ENCODE results near the gene PANX3.
"Not testable (repeated sequence)": the region's sequence is repeated elsewhere in the genome, so short reads cannot be mapped to it uniquely, and the experiment has no call there.

PANX3 gene, protein sequence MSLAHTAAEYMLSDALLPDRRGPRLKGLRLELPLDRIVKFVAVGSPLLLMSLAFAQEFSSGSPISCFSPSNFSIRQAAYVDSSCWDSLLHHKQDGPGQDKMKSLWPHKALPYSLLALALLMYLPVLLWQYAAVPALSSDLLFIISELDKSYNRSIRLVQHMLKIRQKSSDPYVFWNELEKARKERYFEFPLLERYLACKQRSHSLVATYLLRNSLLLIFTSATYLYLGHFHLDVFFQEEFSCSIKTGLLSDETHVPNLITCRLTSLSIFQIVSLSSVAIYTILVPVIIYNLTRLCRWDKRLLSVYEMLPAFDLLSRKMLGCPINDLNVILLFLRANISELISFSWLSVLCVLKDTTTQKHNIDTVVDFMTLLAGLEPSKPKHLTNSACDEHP

GRCh38 chr11:124611064-124611463 is at the start of gene PANX3:
TSS of gene PANX3 (plus strand) at chr11:124611428. CDS start at chr11:124611557, 129 bp downstream.
- peak; percentile 76 for DNase-seq

DNA sequence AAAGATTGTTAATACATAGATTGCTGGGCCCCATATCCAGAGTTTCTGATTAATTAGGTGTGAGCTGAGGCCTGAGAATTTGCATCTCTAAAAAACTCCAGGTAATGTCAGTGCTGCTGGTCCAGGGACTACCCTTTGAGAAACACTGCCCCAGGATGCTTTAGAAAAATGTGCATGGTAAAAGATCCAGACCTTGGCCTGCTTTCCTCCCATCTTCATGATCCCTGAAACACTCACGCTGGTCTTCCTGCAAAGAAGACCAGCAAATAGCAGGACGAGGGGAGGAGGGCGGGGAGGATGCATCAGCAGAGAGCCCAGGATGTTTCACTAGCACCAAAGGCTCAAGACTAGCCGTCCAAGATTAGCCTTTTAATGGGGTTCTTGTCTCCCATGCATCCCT is 41.5 kb upstream of the PANX3 start, which contains the start of gene OR8A1:
TSS of gene OR8A1 (plus strand) at position 301 of the 400 bp plus-strand sequence. CDS start 123 bp downstream, outside the sequence.
- no peak for DNase-seq

GRCh38 chr11:124570160-124570559 is 41.1 kb upstream of the PANX3 start:
- no peak for DNase-seq

DNA sequence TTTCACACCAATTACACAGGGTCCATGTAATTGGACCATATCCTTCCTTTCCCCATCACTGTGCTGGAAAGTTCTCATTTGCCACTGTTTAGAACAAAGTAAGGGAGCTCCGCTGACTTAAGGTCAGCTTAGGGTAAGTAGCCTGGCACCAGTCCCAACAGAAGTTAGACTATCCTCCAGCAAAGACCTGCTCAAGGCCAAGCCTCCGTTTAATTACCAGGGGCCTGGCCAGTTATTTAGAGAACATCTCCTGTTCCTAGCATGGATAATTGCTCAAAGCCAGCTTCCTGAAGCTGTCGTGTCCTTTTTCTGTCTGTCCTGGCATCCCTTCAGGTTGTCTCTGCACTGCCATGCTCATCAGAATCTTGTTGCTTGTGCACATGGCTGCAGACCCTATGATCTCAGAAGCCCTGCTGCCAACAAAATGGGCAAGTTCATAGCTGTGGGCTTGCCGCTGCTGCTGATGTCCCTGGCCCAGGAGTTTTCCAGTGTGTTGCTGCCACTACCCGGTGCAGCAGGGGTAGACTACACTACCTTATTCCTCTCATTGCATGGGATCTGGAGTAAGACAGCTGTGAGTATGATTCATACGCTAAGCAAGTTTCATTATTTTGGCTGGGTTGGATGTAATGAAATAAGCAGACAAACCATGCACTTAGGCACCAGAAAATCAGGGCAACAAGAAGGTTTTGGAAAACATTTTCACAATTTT is 33.4 kb upstream of the PANX3 start:
- DNase-seq, result no peak

DNA sequence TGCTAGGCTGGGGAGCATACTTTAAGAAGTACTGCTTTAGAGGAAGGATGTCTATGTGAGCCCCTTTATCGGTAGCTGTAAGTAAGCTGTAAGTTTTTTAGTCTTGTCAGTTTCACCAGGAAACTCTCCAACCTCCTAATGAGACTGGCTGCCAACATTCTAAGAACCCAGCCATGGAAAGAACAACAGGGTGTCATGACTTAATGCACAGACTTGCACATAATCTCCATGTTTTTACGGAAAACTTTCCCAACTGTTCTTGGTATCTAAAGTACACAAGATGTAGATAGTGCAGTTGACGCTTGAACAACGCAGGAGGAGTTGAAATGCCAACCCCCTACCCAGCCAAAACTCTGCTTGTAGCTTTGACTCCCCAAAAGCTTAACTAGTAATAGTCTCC is 32.5 kb upstream of the PANX3 start:
- DNase-seq, result no peak

GRCh38 chr11:124581817-124582216 is 29.4 kb upstream of the PANX3 start:
- DNase-seq, result no peak

DNA sequence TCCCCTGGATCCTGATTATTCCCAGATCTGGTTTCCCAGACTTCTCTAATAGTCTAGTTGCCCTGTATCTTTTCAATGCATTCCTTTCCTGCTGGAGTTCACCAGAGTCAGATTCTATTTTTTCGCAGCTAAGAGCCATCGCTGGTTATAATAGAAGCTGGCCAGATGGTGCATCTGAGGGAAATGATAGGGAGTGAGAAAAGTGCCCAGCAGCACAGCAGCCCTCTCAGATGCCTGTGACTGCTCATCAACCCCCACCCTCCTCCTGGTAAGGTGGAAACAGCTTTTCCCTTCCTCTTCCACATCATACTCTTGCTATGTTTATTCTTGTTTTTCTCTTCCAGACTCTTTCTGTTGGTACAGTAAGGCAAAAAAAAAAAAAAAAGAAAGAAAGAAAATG is 28.7 kb upstream of the PANX3 start:
- no peak for DNase-seq

DNA sequence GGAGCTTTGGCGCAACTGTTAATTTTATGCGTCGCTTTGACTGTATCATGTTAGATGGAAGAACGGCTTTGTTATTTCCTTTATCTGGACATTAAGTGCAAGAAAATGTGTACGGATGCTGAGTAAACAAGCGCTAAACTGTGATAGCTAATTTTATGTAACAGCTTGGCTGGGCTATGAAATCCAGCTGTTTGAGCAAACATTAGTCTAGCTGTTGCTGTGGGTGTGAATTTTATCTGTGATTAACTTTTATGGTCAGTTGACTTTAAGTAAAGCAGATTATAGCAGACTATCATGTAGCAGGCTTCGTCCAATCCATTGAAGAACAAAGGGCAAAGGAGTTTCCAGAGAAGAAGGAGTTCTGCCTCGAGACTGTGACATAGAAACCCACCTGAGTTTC is 27.4 kb upstream of the PANX3 start:
- DNase-seq, result no peak

GRCh38 chr11:124584681-124585372 is 26.4 kb upstream of the PANX3 start:
- no peak for DNase-seq

GRCh38 chr11:124586238-124586860 is 24.9 kb upstream of the PANX3 start:
- peak; percentile 62 for DNase-seq

- DNase-seq, result no peak
Measured at GRCh38 chr11:124591430-124591829, 19.8 kb upstream of the PANX3 start.

DNA sequence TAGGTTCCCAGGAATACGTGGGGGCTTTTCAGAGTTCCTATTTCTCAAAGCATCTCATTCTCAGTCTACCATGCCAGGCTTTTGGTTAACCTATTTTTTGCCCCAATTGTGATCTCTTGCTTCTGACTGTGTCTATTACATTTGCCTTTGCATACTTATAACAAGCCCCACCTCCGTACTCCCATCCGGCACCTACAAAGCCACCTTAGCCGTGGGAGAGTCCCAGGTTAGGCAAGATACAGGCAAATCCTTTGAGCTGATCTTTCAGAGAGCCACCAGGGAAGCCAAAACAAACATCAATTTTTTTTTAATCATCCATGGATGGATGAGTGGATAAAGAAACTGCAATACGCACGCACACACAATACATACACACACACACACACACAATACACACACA is 18.6 kb upstream of the PANX3 start:
- DNase-seq, result no peak

- no peak for DNase-seq
Measured at GRCh38 chr11:124595302-124595701, 15.9 kb upstream of the PANX3 start.

DNA sequence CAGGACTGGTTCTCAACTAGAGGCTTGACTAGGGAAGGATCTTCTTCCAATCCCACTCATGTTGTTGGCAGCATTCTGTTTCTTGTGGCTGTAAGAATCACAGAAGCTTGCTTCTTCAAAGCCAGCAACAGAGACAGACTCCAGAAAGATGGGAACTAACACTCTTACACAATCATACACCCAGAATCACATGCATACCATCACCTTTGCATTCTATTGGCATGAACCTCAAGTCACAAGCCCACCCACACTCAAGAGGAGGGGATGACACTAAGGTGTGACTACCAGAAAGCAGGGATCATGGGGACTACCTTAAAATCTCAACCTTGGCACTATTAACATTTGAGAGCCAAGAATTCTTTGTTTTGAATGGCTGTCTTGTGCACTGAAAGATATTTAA is 13.6 kb upstream of the PANX3 start:
- no peak for DNase-seq

GRCh38 chr11:124600621-124601320 is 10.5 kb upstream of the PANX3 start:
- DNase-seq, result no peak

DNA sequence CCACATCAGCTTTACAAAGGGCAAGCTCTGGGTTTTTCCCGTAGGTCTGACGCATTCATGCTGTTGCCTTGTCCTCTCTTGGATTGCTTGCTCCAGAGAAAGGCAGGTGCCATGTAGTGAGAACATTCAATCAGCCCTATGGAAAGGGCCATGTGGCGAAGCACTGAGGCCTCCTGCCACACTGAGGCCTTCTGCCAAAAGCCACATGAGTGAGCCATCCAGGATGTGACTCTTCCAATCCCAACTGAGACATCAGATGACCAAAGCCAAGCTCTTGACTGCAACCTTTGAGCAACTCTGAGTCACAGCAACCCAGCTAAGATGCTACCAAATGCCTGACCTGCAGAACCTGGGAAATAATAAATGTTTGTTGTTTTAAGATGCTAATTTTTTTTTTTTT is 9.0 kb upstream of the PANX3 start:
- DNase-seq, result no peak

GRCh38 chr11:124602723-124603122 is 8.5 kb upstream of the PANX3 start:
- DNase-seq, result not testable (repeated sequence)

GRCh38 chr11:124605719-124606118 is 5.5 kb upstream of the PANX3 start:
- no peak for DNase-seq

GRCh38 chr11:124608147-124608546 is 3.1 kb upstream of the PANX3 start:
- peak; percentile 56 for DNase-seq

- DNase-seq, result no peak
Measured at GRCh38 chr11:124610295-124610694, 933 bp upstream of the PANX3 start.

GRCh38 chr11:124612045-124612444 is 817 bp downstream of the PANX3 start:
- no peak for DNase-seq

DNA sequence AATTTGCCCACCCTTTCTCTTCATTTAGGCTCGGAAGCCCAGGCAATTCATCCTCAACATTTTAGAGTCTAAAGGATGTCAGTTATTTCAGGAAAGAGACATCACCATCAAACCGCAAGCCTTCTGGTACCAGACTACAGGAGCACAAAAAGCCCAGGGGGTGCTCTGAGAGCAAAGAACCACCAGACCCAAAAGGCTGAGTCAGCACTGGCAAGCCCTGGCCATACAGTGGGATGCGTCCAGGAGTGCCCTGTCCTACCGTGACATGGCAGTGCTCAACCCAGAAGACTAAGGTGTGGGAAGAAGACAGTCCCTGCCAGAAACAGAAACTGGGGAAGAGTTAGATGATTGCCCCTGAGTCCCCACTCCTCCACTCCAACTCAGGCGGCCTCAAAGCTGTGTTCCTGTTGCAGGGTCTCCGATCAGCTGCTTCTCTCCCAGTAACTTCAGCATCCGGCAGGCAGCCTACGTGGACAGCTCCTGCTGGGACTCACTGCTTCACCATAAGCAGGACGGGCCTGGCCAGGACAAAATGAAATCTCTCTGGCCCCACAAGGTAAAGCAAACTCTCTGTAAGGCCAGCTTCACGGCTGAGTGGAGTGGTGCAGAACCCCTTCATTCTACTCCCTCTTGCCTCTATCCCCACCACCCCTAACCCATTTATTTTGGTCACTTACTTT is 1.5 kb downstream of the PANX3 start:
- no peak for DNase-seq
